ENCODE data around the gene DERL3.

Gene DERL3

DNA sequence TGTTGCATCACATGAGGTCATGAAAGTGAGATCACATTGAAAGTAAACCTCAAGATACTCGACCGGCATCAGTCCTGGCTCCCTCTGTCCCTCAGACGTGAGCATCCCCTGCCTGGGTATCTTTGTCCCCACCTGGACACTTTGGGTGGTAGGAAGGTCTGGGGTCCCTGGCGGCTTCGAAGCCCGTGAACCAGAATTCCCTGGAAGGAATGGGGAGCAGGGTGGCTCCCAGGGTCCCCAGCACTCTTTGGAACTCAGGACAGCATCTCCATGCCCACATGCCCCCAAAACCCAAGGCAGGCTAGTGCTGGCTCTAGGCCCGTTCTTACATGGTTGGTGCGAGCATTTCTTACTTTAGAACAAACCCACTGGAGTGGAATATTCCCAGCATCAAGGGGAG is 7.5 kb downstream of the DERL3 start:
- no peak for DNase-seq (ENCODE audit: low read depth in 2 of 2)

GRCh38 chr22:23829845-23830372 is 8.9 kb downstream of the DERL3 start:
- no peak for DNase-seq (ENCODE audit: low read depth in 2 of 2)

GRCh38 chr22:23828800-23829680 is 9.8 kb downstream of the DERL3 start:
- DNase-seq (ENCODE audit: low read depth in 2 of 2), result no peak

GRCh38 chr22:23827351-23827995 is 11.3 kb downstream of the DERL3 start:
- DNase-seq (ENCODE audit: low read depth in 2 of 2), result no peak

- DNase-seq (ENCODE audit: low read depth in 2 of 2), result no peak
Observed at GRCh38 chr22:23826510-23827350, 12.1 kb downstream of the DERL3 start.

- DNase-seq (ENCODE audit: low read depth in 2 of 2), result no peak
Observed at GRCh38 chr22:23825246-23825905, 13.4 kb downstream of the DERL3 start.

- no peak for DNase-seq (ENCODE audit: low read depth in 2 of 2)
Observed at GRCh38 chr22:23824476-23825245, 14.1 kb downstream of the DERL3 start.

DNA sequence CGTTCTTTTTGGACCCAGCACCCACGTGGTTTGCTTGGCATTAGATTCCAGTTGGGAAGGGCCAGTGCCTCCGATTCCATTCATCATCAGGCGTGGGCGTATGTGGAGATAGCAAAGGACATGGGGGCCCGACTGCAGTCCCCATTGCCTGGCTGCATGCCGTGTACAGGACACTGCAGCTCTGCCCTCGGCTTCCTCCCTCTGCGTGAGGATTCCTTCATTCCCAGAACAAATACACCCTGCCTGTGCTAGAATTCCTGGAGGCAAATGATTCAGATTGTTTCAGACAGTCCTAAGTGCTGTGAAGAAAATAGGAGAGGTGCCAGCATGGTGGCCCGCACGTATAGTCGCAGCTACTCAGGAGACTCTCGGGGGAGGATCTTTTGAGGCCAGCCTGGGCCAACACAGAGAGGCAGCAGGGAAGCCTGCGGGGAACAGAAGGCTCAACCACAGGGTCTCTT is 15.4 kb downstream of the DERL3 start:
- DNase-seq (ENCODE audit: low read depth in 2 of 2), result no peak

GRCh38 chr22:23822101-23822671 is 16.6 kb downstream of the DERL3 start:
- no peak for DNase-seq (ENCODE audit: low read depth in 2 of 2)

- no peak for DNase-seq (ENCODE audit: low read depth in 2 of 2)
Observed at GRCh38 chr22:23820748-23821211, 18.0 kb downstream of the DERL3 start.

DNA sequence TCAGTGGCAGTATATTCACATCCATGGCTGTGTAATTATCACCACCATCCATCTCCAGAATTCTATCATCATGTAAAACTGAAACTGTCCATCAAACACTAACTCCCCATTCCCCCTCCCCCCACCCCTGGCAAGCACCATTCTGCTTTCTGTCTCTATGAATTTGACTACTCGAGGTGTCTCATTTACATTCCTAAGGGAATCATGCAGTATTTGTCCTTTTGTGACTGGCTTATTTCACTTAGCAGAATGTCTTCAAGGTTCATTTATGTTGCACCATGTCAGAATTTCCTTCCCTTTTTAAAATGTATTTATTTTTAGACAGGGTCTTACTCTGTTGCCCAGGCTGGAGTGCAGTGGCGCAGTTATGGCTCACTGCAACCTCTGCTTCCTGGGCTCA is 20.3 kb downstream of the DERL3 start:
- no peak for DNase-seq (ENCODE audit: low read depth in 2 of 2)

GRCh38 chr22:23817146-23817545 is 21.7 kb downstream of the DERL3 start:
- no peak for DNase-seq (ENCODE audit: low read depth in 2 of 2)

DNA sequence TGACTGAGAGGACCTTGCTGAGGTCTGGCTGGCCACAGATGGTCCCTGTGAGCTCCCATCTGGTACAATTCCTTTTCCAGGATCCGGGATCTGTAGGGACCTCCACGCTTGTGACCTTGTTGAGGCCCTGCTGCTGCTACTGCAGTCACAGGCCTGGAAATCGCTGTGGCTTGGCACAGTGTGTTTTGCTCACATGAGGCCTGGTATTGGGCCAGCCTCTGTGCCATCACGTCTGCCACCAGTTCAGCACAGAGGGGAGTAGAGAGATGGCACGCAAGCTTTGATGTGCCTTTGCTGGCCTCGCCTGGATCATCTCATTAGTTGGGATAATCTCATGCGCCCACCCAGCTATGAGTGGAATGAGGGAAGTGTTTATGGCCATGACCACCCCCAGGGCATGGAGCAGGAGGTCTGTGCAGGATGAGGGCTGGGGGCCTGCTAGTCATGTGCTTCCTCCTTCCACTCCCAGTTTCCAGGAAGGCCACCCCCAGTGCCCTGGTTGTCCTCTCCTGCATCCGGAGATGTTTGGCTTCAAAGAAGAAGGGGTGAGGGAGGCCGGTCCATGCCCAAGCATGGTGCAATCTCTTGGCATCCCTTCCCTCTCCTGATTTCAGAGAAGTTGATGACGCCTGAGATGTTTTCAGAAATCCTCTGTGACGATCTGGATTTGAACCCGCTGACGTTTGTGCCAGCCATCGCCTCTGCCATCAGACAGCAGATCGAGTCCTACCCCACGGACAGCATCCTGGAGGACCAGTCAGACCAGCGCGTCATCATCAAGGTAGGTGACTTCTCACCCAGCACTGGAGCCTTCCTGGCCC is 22.4 kb downstream of the DERL3 start:
- DNase-seq (ENCODE audit: low read depth in 2 of 2), result no peak

DNA sequence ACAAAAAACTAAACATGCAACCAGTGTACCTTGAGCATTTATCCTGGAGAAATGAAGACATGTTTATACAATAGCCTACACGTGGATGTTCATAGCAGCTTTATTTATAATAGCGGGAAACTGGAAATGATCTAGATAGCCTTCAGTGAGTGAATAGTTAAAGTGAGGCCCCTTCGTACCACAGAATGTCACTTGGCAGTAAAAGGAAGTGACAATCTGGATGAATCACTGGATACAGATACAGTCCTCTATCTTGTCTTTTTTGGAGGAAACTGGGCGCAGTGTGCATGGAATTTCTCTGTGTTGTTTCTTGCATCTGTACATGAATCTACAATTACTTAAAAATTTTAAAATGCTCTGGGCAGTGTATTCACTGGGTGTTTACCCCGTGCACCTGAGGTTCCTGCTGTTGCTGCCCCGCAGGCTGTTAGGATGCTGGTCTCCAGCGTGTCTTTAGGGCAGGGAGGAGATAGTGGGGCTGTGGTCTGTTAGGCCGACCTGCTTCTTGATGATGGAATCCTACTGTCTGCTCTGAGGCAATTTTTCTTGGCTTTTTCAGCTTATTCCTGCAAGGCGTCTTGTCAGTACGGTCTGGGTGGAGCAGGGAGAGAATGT is 23.2 kb downstream of the DERL3 start:
- no peak for DNase-seq (ENCODE audit: low read depth in 2 of 2)

GRCh38 chr22:23812378-23812777 is 26.4 kb downstream of the DERL3 start:
- no peak for DNase-seq (ENCODE audit: low read depth in 2 of 2)

GRCh38 chr22:23806837-23807236 is 32.0 kb downstream of the DERL3 start:
- DNase-seq (ENCODE audit: low read depth in 2 of 2), result no peak

DNA sequence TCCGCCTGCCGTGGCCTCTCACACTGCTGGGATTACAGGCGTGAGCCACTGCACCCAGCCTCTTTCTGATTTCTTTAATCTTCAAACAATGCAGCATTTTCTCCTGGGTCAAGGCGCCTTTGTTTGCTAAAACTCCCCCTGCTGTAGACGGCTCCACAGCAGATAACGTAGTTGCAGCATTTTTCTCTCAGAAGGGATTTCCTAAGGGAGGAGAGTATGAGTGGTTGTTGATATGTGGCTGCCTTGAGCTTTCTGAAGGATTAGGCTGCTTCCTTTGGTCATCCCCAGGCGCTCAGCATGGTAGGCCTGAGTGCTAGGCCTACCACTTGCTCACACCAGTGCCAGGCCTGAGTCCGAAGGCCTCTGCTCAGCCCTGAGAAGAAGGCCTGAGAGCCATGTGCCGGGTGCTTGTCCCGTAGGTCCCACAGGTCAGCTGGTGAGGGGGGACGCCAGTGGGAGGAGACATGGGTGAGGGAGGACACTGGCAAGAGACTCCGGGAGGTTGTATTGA is 34.0 kb downstream of the DERL3 start:
- DNase-seq (ENCODE audit: low read depth in 2 of 2), result no peak

GRCh38 chr22:23803001-23803819 is 35.6 kb downstream of the DERL3 start:
- no peak for DNase-seq (ENCODE audit: low read depth in 2 of 2)

Data from stimulated activated CD4-positive, alpha-beta T cell treated with anti-CD3 and anti-CD28 coated beads, Interleukin-1b, Interleukin-23, amount 100 ng/mL, for 4 hours (primary cell).